HepG2 (cell line): ENCODE data around the gene RPL26. TPM values are rescaled to one million over a fixed set of nuclear protein-coding genes. Genes with fewer than 3 reads are reported as not detected.
"Not testable (repeated sequence)": the region's sequence is repeated elsewhere in the genome, so short reads cannot be mapped to it uniquely, and the experiment has no call there.

Experiments
- ATAC-seq: fragments of 200-7000 bp; cut with Tn5 transposase; 3 replicates; pipeline ENCODE4 v1.9.1; 2020; ENCODE audit warnings: mild to moderate bottlenecking, moderate library complexity
- BruUV-seq: library from RNA; stranded (reverse); fragments of 400-500 nt; replicated peaks from 2 replicates; lab custom pipeline; 2021; lab: Mats Ljungman, UMichigan
- CTCF ChIA-PET: fragments of 300-600 bp; formaldehyde crosslinking; extraction: SDS; loops from one replicate; lab custom pipeline; 2021; ENCODE audit warnings: low total read pairs, inconsistent platforms, low intra/inter-chr PET ratio; lab: Yijun Ruan, JAX
- POLR2A ChIA-PET: fragments of 350-600 bp; sonication (Branson Sonifier 250); formaldehyde crosslinking; loops from one replicate; lab custom pipeline; 2020; ENCODE audit warnings: antibody characterized with exemption, inconsistent platforms; lab: Yijun Ruan, JAX
- DNase-seq: peaks from one replicate; pipeline ENCODE4 v3.0.0-alpha.2; 2015; ENCODE audit warnings: low spot score
- FAIRE-seq: peaks from 3 replicates; lab custom pipeline; 2011; peaks lifted over from hg19 to GRCh38; lab: Jason Lieb, UNC
- H2AFZ ChIP-seq: one replicate; pipeline ENCODE4 v1.6.1; 2011; ENCODE audit warnings: low read length, inconsistent platforms
- H3K27ac ChIP-seq: fragments of 300-600 bp; 3 replicates; pipeline ENCODE4 v1.8.0; 2011; ENCODE audit warnings: mixed run types, mild to moderate bottlenecking, mixed read lengths, low read length, inconsistent platforms; ENCODE audit not compliant: insufficient read depth; ENCODE audit errors: extremely low read length
- H3K27me3 ChIP-seq, 2 experiments: fragments of 200-600 bp in 1 of 2; 2 replicates in 1 of 2; 3 replicates in 1 of 2; pipeline versions ENCODE4 v1.6.0 to v1.8.0; 2011; ENCODE audit warnings: low read length in 2 of 2, mild to moderate bottlenecking in 2 of 2, moderate library complexity in 2 of 2, inconsistent platforms in 1 of 2; ENCODE audit not compliant: insufficient read depth in 2 of 2, control insufficient read depth in 1 of 2
- H3K36me3 ChIP-seq, 2 experiments: fragments of 200-600 bp in 1 of 2; replicated peaks in 1 of 2; 2 replicates in 1 of 2; 3 replicates in 1 of 2; pipeline versions ENCODE4 v1.5.1 to v1.8.0; 2011; ENCODE audit warnings: low read length in 2 of 2, inconsistent platforms in 1 of 2; ENCODE audit not compliant: insufficient read depth in 2 of 2, control insufficient read depth in 1 of 2
- H3K4me1 ChIP-seq: 2 replicates; pipeline ENCODE4 v1.5.1; 2012; ENCODE audit warnings: low read length, inconsistent platforms; ENCODE audit not compliant: insufficient read depth
- H3K4me2 ChIP-seq: 2 replicates; pipeline ENCODE4 v1.6.0; 2011; ENCODE audit warnings: low read depth, low read length, inconsistent platforms
- H3K4me3 ChIP-seq, 3 experiments: fragments of 200-600 bp in 1 of 3; sonication (generic), shearing (Covaris generic) in 1 of 3; replicated peaks in 1 of 3; 2 replicates each; pipeline ENCODE4 v1.5.1; 2011 to 2016; ENCODE audit warnings: low read length in 3 of 3, inconsistent platforms in 2 of 3, low read depth in 2 of 3, mild to moderate bottlenecking in 2 of 3, control low read depth in 1 of 3, mixed read lengths in 1 of 3; ENCODE audit not compliant: insufficient read depth in 1 of 3
- H3K79me2 ChIP-seq: one replicate; pipeline ENCODE4 v1.6.1; 2011; ENCODE audit warnings: low read length, inconsistent platforms; ENCODE audit not compliant: insufficient read depth
- H3K9ac ChIP-seq: 2 replicates; pipeline ENCODE4 v1.6.0; 2011; ENCODE audit warnings: mild to moderate bottlenecking, low read depth, low read length, inconsistent platforms; ENCODE audit not compliant: insufficient read depth
- H3K9me3 ChIP-seq: 2 replicates; pipeline ENCODE4 v1.5.1; 2012; ENCODE audit warnings: mild to moderate bottlenecking, low read length
- H4K20me1 ChIP-seq: 2 replicates; pipeline ENCODE4 v1.6.0; 2011; ENCODE audit warnings: inconsistent platforms, mild to moderate bottlenecking, low read length, moderate library complexity; ENCODE audit not compliant: insufficient read depth
- ARHGAP35 ChIP-seq: sonication (generic); formaldehyde crosslinking; IDR thresholded peaks from 2 replicates; pipeline ENCODE4 v1.9.0; 2022; ENCODE audit warnings: mild to moderate bottlenecking, inconsistent platforms, moderate library complexity, missing genetic modification reagents, borderline replicate concordance
- IRF1 ChIP-seq: sonication (generic); formaldehyde crosslinking; IDR thresholded peaks from 2 replicates; pipeline ENCODE4 v1.4.0; 2020; ENCODE audit warnings: low read depth, mild to moderate bottlenecking, missing genetic modification reagents
- KLF16 ChIP-seq, 2 experiments: sonication (generic) in 1 of 2; formaldehyde crosslinking in 1 of 2; IDR thresholded peaks; 2 replicates each; pipeline versions ENCODE4 v1.6.1 to v1.8.0; 2016 to 2023; ENCODE audit warnings: missing genetic modification reagents in 2 of 2, missing compliant biosample characterization in 1 of 2
- ZBTB46 ChIP-seq: sonication (generic); formaldehyde crosslinking; IDR thresholded peaks from 2 replicates; pipeline ENCODE4 v1.4.0; 2020; ENCODE audit warnings: mild to moderate bottlenecking, missing genetic modification reagents, borderline replicate concordance
- ZNF263 ChIP-seq: sonication (generic); formaldehyde crosslinking; IDR thresholded peaks from 2 replicates; pipeline ENCODE4 v1.4.0; 2020; ENCODE audit warnings: missing genetic modification reagents
- ZSCAN22 ChIP-seq: sonication (generic); formaldehyde crosslinking; IDR thresholded peaks from 2 replicates; pipeline ENCODE4 v1.4.0; 2020; ENCODE audit warnings: mild to moderate bottlenecking, missing genetic modification reagents
- WGBS: methylation state at CpG from one replicate; pipeline ENCODE4 v1.1.6; 2017; ENCODE audit warnings: low lambda C conversion rate; 5-methylcytosine and 5-hydroxymethylcytosine counted together
- in situ Hi-C: cut with HindIII; loops from 2 replicates; pipeline ENCODE4 v1.10.0; 2017; ENCODE audit warnings: low pct_unique_long_range_greater_than_20kb; ENCODE audit not compliant: extremely low pct_ligation_motif_present
- intact Hi-C: fragments of 100-400 bp; cut with micrococcal nuclease; formaldehyde crosslinking; loops from one replicate; pipeline ENCODE4 v1.10.0; 2022; ENCODE audit not compliant: unreplicated experiment
- polyA plus RNA-seq, 8 experiments: library from polyadenylated mRNA; depleted of rRNA in 3 of 8; stranded (reverse) in 7 of 8; unstranded in 1 of 8; fragments of >200 nt; fragmentation: Illumina TruSeq in 4 of 8; extraction: Trizol in 4 of 8; gene quantifications; 2 replicates each; pipeline versions ENCODE4 v1.2.1 to v1.2.3, GENCODE V29; 2011 to 2016; ENCODE audit warnings: low read depth in 4 of 8, missing spikeins in 1 of 8, mixed read lengths in 1 of 8; ENCODE audit not compliant: insufficient read depth in 1 of 8
- total RNA-seq, 5 experiments: library from RNA; depleted of rRNA; stranded (reverse); fragments of >200 nt; fragmentation: Illumina TruSeq; extraction: Trizol; gene quantifications; 2 replicates each; pipeline ENCODE4 v1.2.3, GENCODE V29; 2016; ENCODE audit warnings: low read depth in 1 of 5

RPL26 gene
- total and polyA plus RNA-seq, 2 of the 13 experiments (the other 11 are each of a cell fraction or from before 2014, with no cell fraction given) = 2,817 to 3,529 TPM

- TF ChIP-seq ZNF263 (CRISPR knock-in tag) (no peak), IRF1 (CRISPR knock-in tag) (no peak), ZSCAN22 (CRISPR knock-in tag) (peak; percentile 88), ZBTB46 (CRISPR knock-in tag) (no peak), ARHGAP35 (no peak), KLF16 (CRISPR knock-in tag; IDR thresholded peaks at IDR 0.05) (no peak)
Observed at GRCh38 chr17:8380049-8380448, 2.9 kb downstream of the RPL26 start (continued).

- H3K27me3 ChIP-seq, ATAC-seq, H3K9ac ChIP-seq, DNase-seq, CTCF ChIA-PET, BruUV-seq, H2AFZ ChIP-seq, FAIRE-seq, H3K9me3 ChIP-seq, H3K27ac ChIP-seq, H3K4me2 ChIP-seq, in situ Hi-C loops, H3K4me3 ChIP-seq: not testable (repeated sequence)
- Histone ChIP-seq H3K79me2 (peaks cover 36% of the 10 kb centered on the region), H4K20me1 (peaks cover 38% of the 10 kb centered on the region), H3K36me3 (peaks cover 10 to 36% of the 10 kb centered on the region in 2 experiments; a peak in 4 of 5 replicates), H3K4me1 (peaks cover 61% of the 10 kb centered on the region)
- intact Hi-C loops = loop anchor here (5.0 kb wide), 1 partner anchor 156 kb away; no protein-coding TSS in a partner anchor
- POLR2A ChIA-PET = interaction anchor here (1.3 to 2.5 kb wide), 3 partner anchors 42 to 205 kb away, joined by 3 to 9 read pairs (median 5); partner anchors contain the start of gene NDEL1
- WGBS = 92% methylated on average over 8 of the region's 8 CpGs
Observed at GRCh38 chr17:8378117-8378516, 4.9 kb downstream of the RPL26 start.
